WTC11 (cell line): Measurements from ENCODE around the gene SNX1. TPM values are rescaled to one million over a fixed set of nuclear protein-coding genes. Genes with fewer than 3 reads are reported as not detected.

ENCODE experiments used
- ATAC-seq: fragments of 200-7000 bp; cut with Tn5 transposase; 2 replicates; pipeline ENCODE4 v1.10.0; 2021; ENCODE audit warnings: mild to moderate bottlenecking, moderate library complexity
- CTCF ChIA-PET: fragments of 300-600 bp; sonication (Branson Sonifier 250); formaldehyde crosslinking; loops from one replicate; lab custom pipeline; 2021; ENCODE audit warnings: antibody characterized with exemption; lab: Charles Lee
- POLR2A ChIA-PET: fragments of 350-600 bp; sonication (Branson Sonifier 250); formaldehyde crosslinking; loops from one replicate; lab custom pipeline; 2021; ENCODE audit warnings: antibody characterized with exemption; lab: Charles Lee
- DNase-seq: peaks from one replicate; pipeline ENCODE4 v3.0.0; 2021; ENCODE audit warnings: low spot score
- H3K27ac Mint-ChIP-seq: 2 replicates; pipeline ENCODE4 v1.8.0; 2021; ENCODE audit warnings: mixed read lengths
- H3K27me3 Mint-ChIP-seq: 2 replicates; pipeline ENCODE4 v1.8.0; 2021; ENCODE audit warnings: low read depth, mild to moderate bottlenecking, moderate library complexity, mixed read lengths
- H3K36me3 Mint-ChIP-seq: 2 replicates; pipeline ENCODE4 v1.8.0; 2021; ENCODE audit warnings: mixed read lengths
- H3K4me1 Mint-ChIP-seq: 2 replicates; pipeline ENCODE4 v1.8.0; 2022; ENCODE audit warnings: mixed read lengths
- H3K4me3 Mint-ChIP-seq: 2 replicates; pipeline ENCODE4 v1.8.0; 2021; ENCODE audit warnings: mild to moderate bottlenecking, moderate library complexity, mixed read lengths
- H3K9me3 Mint-ChIP-seq: 2 replicates; pipeline ENCODE4 v1.8.0; 2021; ENCODE audit warnings: mixed read lengths
- ARID4B ChIP-seq: sonication (generic); formaldehyde crosslinking; IDR thresholded peaks from 2 replicates; pipeline ENCODE4 v1.8.0; 2023; ENCODE audit warnings: missing genetic modification reagents, mild to moderate bottlenecking, borderline replicate concordance
- CDX4 ChIP-seq: fragments of 250-450 bp; sonication (Bioruptor Pico); IDR thresholded peaks from 2 replicates; pipeline ENCODE4 v1.9.0; 2021; ENCODE audit warnings: moderate library complexity, mild to moderate bottlenecking, inconsistent platforms, borderline replicate concordance
- E2F4 ChIP-seq: sonication (generic); formaldehyde crosslinking; IDR thresholded peaks from 2 replicates; pipeline ENCODE4 v1.8.1; 2022; ENCODE audit warnings: low read depth, mild to moderate bottlenecking, moderate library complexity, missing genetic modification reagents, borderline replicate concordance
- EMX1 ChIP-seq: fragments of 250-450 bp; sonication (Bioruptor Pico); IDR thresholded peaks from 2 replicates; pipeline ENCODE4 v1.8.0; 2021; ENCODE audit warnings: mild to moderate bottlenecking
- ETV6 ChIP-seq: sonication (generic); formaldehyde crosslinking; IDR thresholded peaks from 2 replicates; pipeline ENCODE4 v1.8.1; 2022; ENCODE audit warnings: mild to moderate bottlenecking, missing genetic modification reagents
- FOXK1 ChIP-seq: sonication (generic); formaldehyde crosslinking; IDR thresholded peaks from 2 replicates; pipeline ENCODE4 v1.8.0; 2022; ENCODE audit warnings: mild to moderate bottlenecking, moderate library complexity, missing genetic modification reagents
- GRHL2 ChIP-seq: fragments of 250-450 bp; sonication (Bioruptor Pico); IDR thresholded peaks from 2 replicates; pipeline ENCODE4 v1.8.0; 2022; ENCODE audit warnings: mild to moderate bottlenecking, moderate library complexity; ENCODE audit not compliant: insufficient replicate concordance, severe bottlenecking
- HMGXB4 ChIP-seq: sonication (generic); formaldehyde crosslinking; IDR thresholded peaks from 2 replicates; pipeline ENCODE4 v1.8.1; 2023; ENCODE audit warnings: mild to moderate bottlenecking, moderate library complexity, missing genetic modification reagents
- IRF1 ChIP-seq: sonication (generic); formaldehyde crosslinking; IDR thresholded peaks from 2 replicates; pipeline ENCODE4 v1.8.0; 2023; ENCODE audit warnings: missing genetic modification reagents
- JUN ChIP-seq: sonication (generic); formaldehyde crosslinking; IDR thresholded peaks from 2 replicates; pipeline ENCODE4 v1.8.0; 2023; ENCODE audit warnings: mild to moderate bottlenecking, missing genetic modification reagents
- MXD4 ChIP-seq: fragments of 250-450 bp; sonication (Bioruptor Pico); IDR thresholded peaks from 2 replicates; pipeline ENCODE4 v1.8.0; 2021; ENCODE audit warnings: mild to moderate bottlenecking, moderate library complexity, borderline replicate concordance
- NFE2L1 ChIP-seq: sonication (generic); formaldehyde crosslinking; IDR thresholded peaks from 2 replicates; pipeline ENCODE4 v1.8.1; 2023; ENCODE audit warnings: missing genetic modification reagents
- NR3C1 ChIP-seq: sonication (generic); formaldehyde crosslinking; conservative IDR thresholded peaks from 2 replicates; pipeline ENCODE4 v1.8.1; 2023; ENCODE audit warnings: low read depth, mild to moderate bottlenecking, missing genetic modification reagents
- PRDM15 ChIP-seq: sonication (generic); formaldehyde crosslinking; IDR thresholded peaks from 2 replicates; pipeline ENCODE4 v1.8.0; 2022; ENCODE audit warnings: missing genetic modification reagents
- STAT6 ChIP-seq: sonication (generic); formaldehyde crosslinking; conservative IDR thresholded peaks from 2 replicates; pipeline ENCODE4 v1.8.1; 2023; ENCODE audit warnings: mild to moderate bottlenecking, low read depth, missing genetic modification reagents, moderate library complexity
- USF1 ChIP-seq: sonication (generic); formaldehyde crosslinking; IDR thresholded peaks from 2 replicates; pipeline ENCODE4 v1.8.0; 2022; ENCODE audit warnings: mild to moderate bottlenecking, missing genetic modification reagents
- ZBTB21 ChIP-seq: sonication (generic); formaldehyde crosslinking; IDR thresholded peaks from 2 replicates; pipeline ENCODE4 v1.8.1; 2023; ENCODE audit warnings: mild to moderate bottlenecking, missing genetic modification reagents, borderline replicate concordance
- ZNF121 ChIP-seq: sonication (generic); formaldehyde crosslinking; IDR thresholded peaks from 2 replicates; pipeline ENCODE4 v1.8.0; 2023; ENCODE audit warnings: missing genetic modification reagents
- ZNF263 ChIP-seq: sonication (generic); formaldehyde crosslinking; IDR thresholded peaks from 2 replicates; pipeline ENCODE4 v1.8.1; 2022; ENCODE audit warnings: low read depth, mild to moderate bottlenecking, moderate library complexity, missing genetic modification reagents
- total RNA-seq: library from RNA; stranded (reverse); gene quantifications from 3 replicates; pipeline ENCODE4 v1.2.3, GENCODE V29; 2021

SNX1 gene
- total RNA-seq, 1 experiment from 2014 or later, result 65.7 TPM

GRCh38 chr15:64151727-64152506 is 56.1 kb downstream of the SNX1 start, which contains the start of gene SNX22:
Gene SNX22 (plus strand): TSS chr15:64151731. CDS start chr15:64151776, 45 bp downstream.
- peaks cover 32% of the 10 kb centered on the region for H3K27me3 Mint-ChIP-seq
- H3K4me3 Mint-ChIP-seq, result peak within 1 kb of the TSS; percentile 75
- H3K36me3 Mint-ChIP-seq, result peaks cover 19% of the 10 kb centered on the region
- ATAC-seq, result peak; percentile 1
- ChIA-PET POLR2A (interaction anchor here (0.7 to 1.6 kb wide), 2 partner anchors 11 to 207 kb away, joined by 5 to 9 read pairs; partner anchors contain the start of gene PPIB), CTCF (interaction anchor here (0.7 to 2.7 kb wide), 13 partner anchors 8 to 542 kb away, joined by 3 to 45 read pairs (median 6); partner anchors contain the start of genes DAPK2, PPIB and TRIP4)
- no peaks in the 10 kb centered on the region for H3K9me3 Mint-ChIP-seq
- peak; percentile 51 for DNase-seq
- no peak within 1 kb of the TSS for H3K27ac Mint-ChIP-seq
- H3K4me1 Mint-ChIP-seq, result peaks cover 19% of the 10 kb centered on the region
- TF ChIP-seq GRHL2 (no peak), JUN (CRISPR knock-in tag) (no peak), CDX4 (CRISPR knock-in tag) (no peak), E2F4 (CRISPR knock-in tag) (0 out of 2 replicates have a peak, but pooled peaks have one; percentile 39), ETV6 (CRISPR knock-in tag) (no peak), ZNF121 (no peak), EMX1 (CRISPR knock-in tag) (no peak), HMGXB4 (peak; percentile 75; the same call in 1 of the 2 replicates), STAT6 (CRISPR knock-in tag) (no peak), ZNF263 (CRISPR knock-in tag) (no peak), ZBTB21 (CRISPR knock-in tag) (peak; percentile 72; the same call in 1 of the 2 replicates), ARID4B (CRISPR knock-in tag) (no peak; the same call in 1 of the 2 replicates), MXD4 (no peak), NR3C1 (CRISPR knock-in tag) (no peak), PRDM15 (CRISPR knock-in tag) (no peak), IRF1 (CRISPR knock-in tag) (no peak; the same call in 1 of the 2 replicates), FOXK1 (CRISPR knock-in tag) (0 out of 2 replicates have a peak, but pooled peaks have one; percentile 35), USF1 (CRISPR knock-in tag) (no peak), NFE2L1 (CRISPR knock-in tag) (no peak)
